KMS-11 (cell line): ENCODE data around the gene PXYLP1.

Experiments
- H2AFZ ChIP-seq: fragments of 200-600 bp; sonication (generic); 2 replicates; pipeline ENCODE4 v1.6.1; 2016; ENCODE audit warnings: antibody characterized with exemption, mixed run types, low read depth
- H3K27ac ChIP-seq: fragments of 200-600 bp; sonication (generic); 2 replicates; pipeline ENCODE4 v1.6.1; 2016; ENCODE audit warnings: mild to moderate bottlenecking, mixed run types
- H3K27me3 ChIP-seq: fragments of 200-600 bp; sonication (generic); 2 replicates; pipeline ENCODE4 v1.6.1; 2017; ENCODE audit warnings: mild to moderate bottlenecking, low read depth, mixed run types, moderate library complexity; ENCODE audit not compliant: insufficient read depth
- H3K36me3 ChIP-seq: fragments of 200-600 bp; sonication (generic); 2 replicates; pipeline ENCODE4 v1.6.1; 2017; ENCODE audit warnings: mild to moderate bottlenecking, mixed run types; ENCODE audit not compliant: insufficient read depth
- H3K4me1 ChIP-seq: fragments of 200-600 bp; sonication (generic); 2 replicates; pipeline ENCODE4 v1.6.1; 2016; ENCODE audit warnings: mild to moderate bottlenecking, low read depth, mixed run types; ENCODE audit not compliant: poor library complexity, severe bottlenecking
- H3K4me2 ChIP-seq: fragments of 200-600 bp; sonication (generic); 2 replicates; pipeline ENCODE4 v1.7.0; 2016; ENCODE audit warnings: mild to moderate bottlenecking, mixed run types
- H3K4me3 ChIP-seq: fragments of 200-600 bp; sonication (generic); IDR thresholded peaks from 2 replicates; pipeline ENCODE4 v1.6.1; 2017; ENCODE audit warnings: low read depth, low read length, mixed read lengths; ENCODE audit not compliant: insufficient read depth
- H3K79me2 ChIP-seq: fragments of 200-600 bp; sonication (generic); 2 replicates; pipeline ENCODE4 v1.6.1; 2016; ENCODE audit warnings: low read depth, mixed run types; ENCODE audit not compliant: insufficient read depth
- H3K9ac ChIP-seq: fragments of 200-600 bp; sonication (generic); 2 replicates; pipeline ENCODE4 v1.6.1; 2016; ENCODE audit warnings: mild to moderate bottlenecking, mixed run types
- H4K20me1 ChIP-seq: fragments of 200-600 bp; sonication (generic); 2 replicates; pipeline ENCODE4 v1.6.1; 2016; ENCODE audit warnings: mild to moderate bottlenecking, mixed run types; ENCODE audit not compliant: insufficient read depth
- CTCF ChIP-seq: fragments of 200-600 bp; sonication (generic); conservative IDR thresholded peaks from 2 replicates; pipeline ENCODE4 v1.6.1; 2017; ENCODE audit warnings: low read depth, mild to moderate bottlenecking, antibody characterized with exemption, low read length, moderate library complexity, mixed read lengths

PXYLP1 gene

GRCh38 chr3:141250828-141251227 is 19.2 kb downstream of the PXYLP1 start:
- Histone ChIP-seq H3K9ac (no peak overlapping the region), H4K20me1 (no peaks in the 10 kb centered on the region), H3K4me3 (no peak overlapping the region), H3K4me1 (peaks cover 3% of the 10 kb centered on the region), H3K27ac (no peak overlapping the region), H3K79me2 (no peaks in the 10 kb centered on the region), H3K4me2 (no peak overlapping the region), H3K27me3 (no peaks in the 10 kb centered on the region), H2AFZ (no peak overlapping the region), H3K36me3 (no peaks in the 10 kb centered on the region)
- no peak for TF ChIP-seq CTCF

- Histone ChIP-seq H3K27ac (no peak overlapping the region), H3K9ac (no peak overlapping the region), H2AFZ (no peak overlapping the region), H3K36me3 (no peaks in the 10 kb centered on the region), H3K4me3 (no peak overlapping the region), H3K27me3 (no peaks in the 10 kb centered on the region), H3K4me1 (peaks cover 3% of the 10 kb centered on the region), H3K4me2 (no peak overlapping the region), H3K79me2 (no peaks in the 10 kb centered on the region), H4K20me1 (no peaks in the 10 kb centered on the region)
- TF ChIP-seq CTCF, result no peak
These were observed 21.7 kb downstream of the PXYLP1 start for GRCh38 chr3:141253326-141253725.

- Histone ChIP-seq H3K4me1 (peaks cover 3% of the 10 kb centered on the region), H3K4me3 (no peak overlapping the region), H4K20me1 (no peaks in the 10 kb centered on the region), H3K4me2 (no peak overlapping the region), H3K27ac (no peak overlapping the region), H2AFZ (no peak overlapping the region), H3K36me3 (no peaks in the 10 kb centered on the region), H3K9ac (no peak overlapping the region), H3K27me3 (no peaks in the 10 kb centered on the region), H3K79me2 (no peaks in the 10 kb centered on the region)
- no peak for TF ChIP-seq CTCF
These were observed 22.2 kb downstream of the PXYLP1 start for GRCh38 chr3:141253811-141254210.

GRCh38 chr3:141255137-141255845 is 23.7 kb downstream of the PXYLP1 start:
- Histone ChIP-seq H3K79me2 (no peaks in the 10 kb centered on the region), H3K4me1 (peaks cover 3% of the 10 kb centered on the region), H3K4me2 (no peak overlapping the region), H2AFZ (no peak overlapping the region), H3K9ac (no peak overlapping the region), H3K36me3 (no peaks in the 10 kb centered on the region), H3K27me3 (no peaks in the 10 kb centered on the region), H4K20me1 (no peaks in the 10 kb centered on the region), H3K4me3 (no peak overlapping the region), H3K27ac (no peak overlapping the region)
- TF ChIP-seq CTCF, result no peak
